H9 (cell line): ENCODE measurements around the gene GDI1. TPM values are rescaled to one million over a fixed set of nuclear protein-coding genes. Genes with fewer than 3 reads are reported as not detected.
"Not testable (repeated sequence)": the region's sequence is repeated elsewhere in the genome, so short reads cannot be mapped to it uniquely, and the experiment has no call there.

Experiments
- DNase-seq: peaks from one replicate; pipeline ENCODE4 v3.0.0-alpha.2; 2017
- H2AFZ ChIP-seq: one replicate; pipeline ENCODE4 v1.6.1; 2013; ENCODE audit warnings: mild to moderate bottlenecking, low read length, control low read depth, moderate library complexity
- H2AK5ac ChIP-seq: 2 replicates; pipeline ENCODE4 v1.6.1; 2013; ENCODE audit warnings: low read length, control low read depth, mixed read lengths; ENCODE audit not compliant: insufficient read length
- H2BK120ac ChIP-seq: one replicate; pipeline ENCODE4 v1.6.1; 2013; ENCODE audit warnings: low read depth, mild to moderate bottlenecking, low read length, control low read depth, inconsistent platforms; ENCODE audit not compliant: poor library complexity, severe bottlenecking
- H2BK12ac ChIP-seq: 2 replicates; pipeline ENCODE4 v1.6.1; 2013; ENCODE audit warnings: low read length, control low read depth, mixed read lengths, low read depth; ENCODE audit not compliant: insufficient read length
- H2BK15ac ChIP-seq: 2 replicates; pipeline ENCODE4 v1.6.1; 2013; ENCODE audit warnings: low read depth, low read length, control low read depth
- H2BK20ac ChIP-seq: one replicate; pipeline ENCODE4 v1.6.1; 2013; ENCODE audit warnings: low read depth, mild to moderate bottlenecking, low read length, control low read depth, inconsistent platforms; ENCODE audit not compliant: poor library complexity, severe bottlenecking
- H2BK5ac ChIP-seq: 2 replicates; pipeline ENCODE4 v1.6.1; 2013; ENCODE audit warnings: low read length, control low read depth, mixed read lengths; ENCODE audit not compliant: insufficient read length
- H3K14ac ChIP-seq: 2 replicates; pipeline ENCODE4 v1.6.1; 2013; ENCODE audit warnings: low read length, control low read depth; ENCODE audit not compliant: insufficient read depth
- H3K18ac ChIP-seq: 2 replicates; pipeline ENCODE4 v1.6.1; 2013; ENCODE audit warnings: low read depth, mild to moderate bottlenecking, mixed read lengths, low read length, control low read depth; ENCODE audit not compliant: insufficient read length
- H3K23ac ChIP-seq: 2 replicates; pipeline ENCODE4 v1.6.1; 2013; ENCODE audit warnings: low read length, control low read depth, mixed read lengths, low read depth; ENCODE audit not compliant: insufficient read length
- H3K23me2 ChIP-seq: 2 replicates; pipeline ENCODE4 v1.6.1; 2013; ENCODE audit warnings: low read depth, mild to moderate bottlenecking, mixed read lengths, low read length, control low read depth; ENCODE audit not compliant: insufficient read length, poor library complexity, severe bottlenecking
- H3K27ac ChIP-seq: 2 replicates; pipeline ENCODE4 v1.5.1; 2013; ENCODE audit warnings: low read length, control low read depth, mixed read lengths, low read depth; ENCODE audit not compliant: insufficient read length
- H3K27me3 ChIP-seq: 2 replicates; pipeline ENCODE4 v1.6.1; 2013; ENCODE audit warnings: low read length, control low read depth, inconsistent platforms; ENCODE audit not compliant: insufficient read depth
- H3K4ac ChIP-seq: 2 replicates; pipeline ENCODE4 v1.6.1; 2013; ENCODE audit warnings: low read depth, mild to moderate bottlenecking, control low read depth, inconsistent platforms, low read length, moderate library complexity
- H3K4me1 ChIP-seq: 2 replicates; pipeline ENCODE4 v1.6.1; 2013; ENCODE audit warnings: low read length, control low read depth, inconsistent platforms; ENCODE audit not compliant: insufficient read depth
- H3K4me2 ChIP-seq: 2 replicates; pipeline ENCODE4 v1.6.1; 2013; ENCODE audit warnings: low read length, control low read depth, mixed read lengths; ENCODE audit not compliant: insufficient read length, insufficient read depth
- H3K56ac ChIP-seq: 2 replicates; pipeline ENCODE4 v1.6.1; 2013; ENCODE audit warnings: low read depth, mild to moderate bottlenecking, mixed read lengths, low read length, control low read depth; ENCODE audit not compliant: insufficient read length
- H3K79me1 ChIP-seq: 2 replicates; pipeline ENCODE4 v1.6.1; 2013; ENCODE audit warnings: low read depth, mild to moderate bottlenecking, moderate library complexity, low read length, control low read depth, inconsistent platforms; ENCODE audit not compliant: insufficient read depth, poor library complexity, severe bottlenecking
- H3K79me2 ChIP-seq: 2 replicates; pipeline ENCODE4 v1.6.1; 2013; ENCODE audit warnings: low read length, control low read depth, inconsistent platforms; ENCODE audit not compliant: insufficient read depth
- H3K9ac ChIP-seq: 2 replicates; pipeline ENCODE4 v1.6.1; 2013; ENCODE audit warnings: low read length, control low read depth, mixed read lengths; ENCODE audit not compliant: insufficient read length; ENCODE audit errors: extremely low read depth
- H3K9me3 ChIP-seq: one replicate; pipeline ENCODE4 v1.6.1; 2013; ENCODE audit warnings: low read depth, low read length, inconsistent platforms; ENCODE audit not compliant: control insufficient read depth
- H3T11ph ChIP-seq: one replicate; pipeline ENCODE4 v1.6.1; 2013; ENCODE audit warnings: mild to moderate bottlenecking, low read length, control low read depth, inconsistent platforms
- H4K20me1 ChIP-seq: one replicate; pipeline ENCODE4 v1.6.1; 2013; ENCODE audit not compliant: control insufficient read depth, insufficient read length, insufficient read depth
- H4K5ac ChIP-seq: 2 replicates; pipeline ENCODE4 v1.6.1; 2013; ENCODE audit warnings: low read depth, mild to moderate bottlenecking, mixed read lengths, low read length, control low read depth; ENCODE audit not compliant: insufficient read length
- H4K8ac ChIP-seq: replicated peaks from 2 replicates; pipeline ENCODE4 v1.6.1; 2013; ENCODE audit warnings: low read length, control low read depth, mixed read lengths, low read depth; ENCODE audit not compliant: insufficient read length
- H4K91ac ChIP-seq: 2 replicates; pipeline ENCODE4 v1.6.1; 2013; ENCODE audit warnings: low read depth, mild to moderate bottlenecking, moderate library complexity, mixed read lengths, low read length, control low read depth; ENCODE audit not compliant: insufficient read length
- H3K27ac Mint-ChIP-seq, 3 experiments: 2 replicates in 2 of 3; 3 replicates in 1 of 3; pipeline ENCODE4 v1.8.0; 2020 to 2021; ENCODE audit warnings: mixed read lengths in 3 of 3, mild to moderate bottlenecking in 1 of 3, moderate library complexity in 1 of 3
- H3K27me3 Mint-ChIP-seq: 2 replicates; pipeline ENCODE4 v1.8.0; 2021; ENCODE audit warnings: low read depth, mild to moderate bottlenecking, moderate library complexity, mixed read lengths
- H3K36me3 Mint-ChIP-seq, 3 experiments: 2 replicates in 2 of 3; 3 replicates in 1 of 3; pipeline ENCODE4 v1.8.0; 2020 to 2021; ENCODE audit warnings: low read depth in 3 of 3, mixed read lengths in 3 of 3; ENCODE audit not compliant: insufficient read depth in 1 of 3
- H3K4me1 Mint-ChIP-seq, 2 experiments: 2 replicates each; pipeline ENCODE4 v1.8.0; 2020; ENCODE audit warnings: mixed read lengths in 2 of 2
- H3K4me3 Mint-ChIP-seq, 2 experiments: 2 replicates in 1 of 2; 3 replicates in 1 of 2; pipeline ENCODE4 v1.8.0; 2020 to 2021; ENCODE audit warnings: mild to moderate bottlenecking in 2 of 2, mixed read lengths in 2 of 2, moderate library complexity in 1 of 2
- H3K9me3 Mint-ChIP-seq, 2 experiments: 2 replicates in 1 of 2; 3 replicates in 1 of 2; pipeline ENCODE4 v1.8.0; 2020; ENCODE audit warnings: mild to moderate bottlenecking in 2 of 2, mixed read lengths in 2 of 2, moderate library complexity in 1 of 2
- CTCF ChIP-seq: fragments of 200-600 bp; sonication (generic); conservative IDR thresholded peaks from 3 replicates; pipeline ENCODE4 v1.8.0; 2021; ENCODE audit warnings: antibody characterized with exemption, mild to moderate bottlenecking
- WGBS: extraction: QIAGEN DNeasy Blood & Tissue Kit; methylation state at CpG from one replicate; pipeline ENCODE4 v1.1.7; 2013; ENCODE audit warnings: missing lambda C conversion rate, low lambda C conversion rate, mixed read lengths; ENCODE audit not compliant: insufficient read length; ENCODE audit errors: extremely low coverage; 5-methylcytosine and 5-hydroxymethylcytosine counted together
- total RNA-seq: library from RNA; stranded (reverse); gene quantifications from 2 replicates; pipeline ENCODE4 v1.2.1, GENCODE V29; 2021

The GDI1 gene
- total RNA-seq, 1 experiment from 2014 or later = 111 TPM

- H3K9me3 ChIP-seq = peaks cover 36% of the 10 kb centered on the region
- H3K9ac ChIP-seq = peak overlapping the region; percentile 99
- H3K4me1 ChIP-seq = no peaks in the 10 kb centered on the region
- H3K79me2 ChIP-seq = peaks cover 3% of the 10 kb centered on the region; the same call in 1 of the 2 replicates
- H2BK5ac ChIP-seq = no peak overlapping the region
- H2BK15ac ChIP-seq = no peak overlapping the region
- Mint-ChIP-seq H3K9me3 (peaks cover 70 to 71% of the 10 kb centered on the region in 2 experiments), H3K36me3 (peaks cover 30 to 47% (median 36%) of the 10 kb centered on the region in 3 experiments), H3K4me1 (peaks cover 0 to 15% of the 10 kb centered on the region in 2 experiments; a peak in 2 of 4 replicates), H3K4me3 (peak overlapping the region; percentile 96 to 97), H3K27ac (peak overlapping the region; percentile 97 to 99 (median 99); a peak in 6 of 7 replicates), H3K27me3 (peaks cover 5% of the 10 kb centered on the region)
- no peak overlapping the region for H3K23ac ChIP-seq
- DNase-seq = no peak
- peak overlapping the region; percentile 70 for H3K27ac ChIP-seq
- H3T11ph ChIP-seq = no peak overlapping the region
- TF ChIP-seq CTCF = no peak
- H4K91ac ChIP-seq = no peak overlapping the region
- H3K56ac ChIP-seq = no peak overlapping the region
- H4K5ac ChIP-seq = no peak overlapping the region
- peak overlapping the region; percentile 86 for H3K4me2 ChIP-seq
- no peak overlapping the region for H2BK20ac ChIP-seq
- no peak overlapping the region for H2AK5ac ChIP-seq
- H2BK120ac ChIP-seq = no peak overlapping the region
- H3K4ac ChIP-seq = no peak overlapping the region
- no CpG with 5 or more reads among the region's 14 CpGs for WGBS
- H3K23me2 ChIP-seq = peaks cover 16% of the 10 kb centered on the region
- H4K8ac ChIP-seq = no peak overlapping the region
- H3K27me3 ChIP-seq = no peaks in the 10 kb centered on the region
- no peak overlapping the region for H2BK12ac ChIP-seq
- H3K18ac ChIP-seq = no peak overlapping the region
- H3K79me1 ChIP-seq = no peaks in the 10 kb centered on the region
- no peak overlapping the region for H2AFZ ChIP-seq
- 0 out of 2 replicates have a peak overlapping the region, but pooled peaks have one; percentile 39 for H3K14ac ChIP-seq
- H4K20me1 ChIP-seq = no peaks in the 10 kb centered on the region
Measured at GRCh38 chrX:154399527-154400368, 37.2 kb upstream of the GDI1 start.

DNA sequence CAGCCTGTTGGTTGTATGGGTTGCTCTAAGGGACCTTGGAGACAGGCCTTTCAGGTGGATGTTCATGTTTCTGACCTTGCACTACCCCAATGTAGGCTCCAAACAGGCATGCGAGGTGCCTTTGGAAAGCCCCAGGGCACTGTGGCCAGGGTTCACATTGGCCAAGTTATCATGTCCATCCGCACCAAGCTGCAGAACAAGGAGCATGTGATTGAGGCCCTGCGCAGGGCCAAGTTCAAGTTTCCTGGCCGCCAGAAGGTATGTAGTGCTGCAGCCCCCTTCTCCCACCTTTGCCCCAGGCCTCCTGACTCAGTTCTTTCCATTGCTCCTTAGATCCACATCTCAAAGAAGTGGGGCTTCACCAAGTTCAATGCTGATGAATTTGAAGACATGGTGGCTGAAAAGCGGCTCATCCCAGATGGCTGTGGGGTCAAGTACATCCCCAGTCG is 36.6 kb upstream of the GDI1 start:
- H2AK5ac ChIP-seq, H4K8ac ChIP-seq, H3K4me1 ChIP-seq, H3K56ac ChIP-seq, H4K91ac ChIP-seq, H3K9ac ChIP-seq, H3K27me3 ChIP-seq, DNase-seq, H3K4ac ChIP-seq, H3K27me3 Mint-ChIP-seq, H2BK120ac ChIP-seq, H2BK15ac ChIP-seq, H4K20me1 ChIP-seq, H3K27ac ChIP-seq, H3K79me2 ChIP-seq, H2BK12ac ChIP-seq, H3T11ph ChIP-seq, H3K14ac ChIP-seq, H2BK5ac ChIP-seq, H2BK20ac ChIP-seq, H4K5ac ChIP-seq, H3K18ac ChIP-seq, H3K79me1 ChIP-seq, H3K23ac ChIP-seq, H2AFZ ChIP-seq, H3K4me2 ChIP-seq: not testable (repeated sequence)
- Histone ChIP-seq H3K23me2 (peaks cover 16% of the 10 kb centered on the region), H3K9me3 (peaks cover 36% of the 10 kb centered on the region)
- Mint-ChIP-seq H3K27ac (peak overlapping the region in 1 of 3 experiments; percentile 74; a peak in 1 of 7 replicates), H3K4me1 (peaks cover 0 to 15% of the 10 kb centered on the region in 2 experiments; a peak in 2 of 4 replicates), H3K9me3 (peaks cover 75 to 76% of the 10 kb centered on the region in 2 experiments), H3K36me3 (peaks cover 30 to 47% (median 36%) of the 10 kb centered on the region in 3 experiments), H3K4me3 (peak overlapping the region; percentile 96 to 97; a peak in 4 of 5 replicates)
- no CpG with 5 or more reads among the region's 6 CpGs for WGBS
